GM12873 (cell line): ENCODE measurements around the gene LYPD5.

Experiments
- CTCF ChIP-seq: IDR thresholded peaks from 2 replicates; pipeline ENCODE4 v1.5.1; 2012; ENCODE audit warnings: low read depth, mild to moderate bottlenecking, moderate library complexity, low read length, control low read depth; ENCODE audit not compliant: insufficient read depth; ENCODE audit errors: missing control alignments

LYPD5 gene, protein sequence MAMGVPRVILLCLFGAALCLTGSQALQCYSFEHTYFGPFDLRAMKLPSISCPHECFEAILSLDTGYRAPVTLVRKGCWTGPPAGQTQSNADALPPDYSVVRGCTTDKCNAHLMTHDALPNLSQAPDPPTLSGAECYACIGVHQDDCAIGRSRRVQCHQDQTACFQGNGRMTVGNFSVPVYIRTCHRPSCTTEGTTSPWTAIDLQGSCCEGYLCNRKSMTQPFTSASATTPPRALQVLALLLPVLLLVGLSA

DNA sequence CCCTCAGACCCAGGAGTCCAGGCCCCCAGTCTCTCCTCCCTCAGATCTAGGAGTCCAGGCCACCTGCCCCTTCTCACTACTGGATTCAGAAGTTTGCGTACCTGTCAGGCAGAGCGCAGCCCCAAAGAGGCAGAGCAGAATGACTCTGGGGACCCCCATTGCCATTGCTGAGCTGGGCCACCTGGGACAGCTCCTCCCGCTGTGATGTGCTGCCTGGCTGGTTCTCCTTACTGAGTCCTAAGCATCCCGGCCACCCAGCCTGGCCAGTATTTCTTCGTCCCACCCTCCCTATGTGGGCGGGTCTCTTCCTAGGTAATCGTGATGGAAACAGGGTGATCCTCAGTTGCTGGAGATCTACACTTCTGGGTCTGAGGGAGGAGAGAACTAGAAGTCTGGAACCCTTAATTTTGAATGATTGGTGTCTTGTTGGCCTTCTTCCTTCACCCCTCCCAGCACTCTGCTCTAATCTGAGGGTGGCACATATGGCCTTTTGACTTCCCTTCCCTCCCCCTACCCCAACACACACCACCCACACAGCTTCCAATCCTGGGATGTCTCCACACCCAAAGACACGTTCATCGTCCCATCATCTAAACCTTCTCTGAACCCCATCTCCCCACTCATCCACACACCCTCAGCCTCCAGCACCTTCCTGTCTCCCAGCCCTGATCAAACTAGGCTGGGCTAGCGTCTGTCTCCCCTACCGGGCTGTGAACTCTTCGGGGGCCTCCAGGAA is at the start of gene LYPD5:
LYPD5 (minus strand) TSS at position 232 of the 736 bp plus-strand sequence; CDS start at position 165, 67 bp downstream.
- TF ChIP-seq CTCF: no peak

GRCh38 chr19:43848821-43849220 is 46.6 kb upstream of the LYPD5 start:
- TF ChIP-seq CTCF: no peak

GRCh38 chr19:43847884-43848283 is 45.6 kb upstream of the LYPD5 start:
- TF ChIP-seq CTCF: no peak

DNA sequence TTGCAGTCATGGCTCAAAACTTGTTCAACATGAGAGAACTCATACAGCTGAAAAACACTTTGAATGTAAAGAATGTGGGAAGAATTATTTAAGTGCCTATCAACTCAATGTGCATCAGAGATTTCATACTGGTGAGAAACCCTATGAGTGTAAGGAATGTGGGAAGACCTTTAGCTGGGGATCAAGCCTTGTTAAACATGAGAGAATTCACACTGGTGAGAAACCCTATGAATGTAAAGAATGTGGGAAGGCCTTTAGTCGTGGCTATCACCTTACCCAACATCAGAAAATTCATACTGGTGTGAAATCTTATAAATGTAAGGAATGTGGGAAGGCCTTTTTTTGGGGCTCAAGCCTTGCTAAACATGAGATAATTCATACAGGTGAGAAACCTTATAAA is 45.0 kb upstream of the LYPD5 start:
- TF ChIP-seq CTCF: no peak

DNA sequence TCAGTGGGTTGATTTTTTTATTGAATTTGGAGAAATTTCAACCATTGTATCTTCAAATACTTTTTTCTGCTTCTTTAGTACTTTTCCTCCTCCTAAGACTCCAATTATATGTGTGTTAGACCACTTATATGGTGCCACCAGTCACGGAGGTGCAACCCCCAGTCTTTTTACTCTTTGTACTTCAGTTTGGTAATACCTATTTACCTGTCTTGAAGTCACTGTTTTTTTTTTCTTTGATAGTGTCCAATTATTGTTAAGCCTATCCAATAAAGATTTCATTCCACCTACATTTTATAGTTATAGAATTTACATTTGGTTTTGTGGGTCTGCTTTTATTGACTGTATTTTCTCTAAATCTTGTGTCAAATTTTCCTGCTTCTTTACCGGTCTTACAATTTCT is 39.8 kb upstream of the LYPD5 start:
- TF ChIP-seq CTCF: no peak

DNA sequence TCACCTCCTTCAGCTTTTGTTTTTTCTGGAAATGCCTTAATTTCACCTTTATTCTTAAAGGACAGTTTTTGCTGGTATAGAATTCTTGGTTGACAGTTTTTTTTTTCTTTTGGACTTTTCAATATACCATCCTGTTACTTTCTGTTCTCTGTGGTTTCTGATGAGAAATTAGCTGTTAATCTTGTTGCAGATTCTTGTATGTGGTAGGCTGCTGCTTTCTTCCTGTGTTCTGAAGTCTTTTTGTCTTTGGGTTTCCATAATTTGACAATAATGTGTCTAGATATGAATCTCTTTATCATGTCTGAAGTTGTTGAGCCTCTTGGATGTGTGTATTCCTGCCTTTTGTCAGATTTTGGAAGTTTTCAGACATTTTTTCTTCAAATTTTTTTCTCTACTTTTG is 36.9 kb upstream of the LYPD5 start:
- TF ChIP-seq CTCF: no peak

DNA sequence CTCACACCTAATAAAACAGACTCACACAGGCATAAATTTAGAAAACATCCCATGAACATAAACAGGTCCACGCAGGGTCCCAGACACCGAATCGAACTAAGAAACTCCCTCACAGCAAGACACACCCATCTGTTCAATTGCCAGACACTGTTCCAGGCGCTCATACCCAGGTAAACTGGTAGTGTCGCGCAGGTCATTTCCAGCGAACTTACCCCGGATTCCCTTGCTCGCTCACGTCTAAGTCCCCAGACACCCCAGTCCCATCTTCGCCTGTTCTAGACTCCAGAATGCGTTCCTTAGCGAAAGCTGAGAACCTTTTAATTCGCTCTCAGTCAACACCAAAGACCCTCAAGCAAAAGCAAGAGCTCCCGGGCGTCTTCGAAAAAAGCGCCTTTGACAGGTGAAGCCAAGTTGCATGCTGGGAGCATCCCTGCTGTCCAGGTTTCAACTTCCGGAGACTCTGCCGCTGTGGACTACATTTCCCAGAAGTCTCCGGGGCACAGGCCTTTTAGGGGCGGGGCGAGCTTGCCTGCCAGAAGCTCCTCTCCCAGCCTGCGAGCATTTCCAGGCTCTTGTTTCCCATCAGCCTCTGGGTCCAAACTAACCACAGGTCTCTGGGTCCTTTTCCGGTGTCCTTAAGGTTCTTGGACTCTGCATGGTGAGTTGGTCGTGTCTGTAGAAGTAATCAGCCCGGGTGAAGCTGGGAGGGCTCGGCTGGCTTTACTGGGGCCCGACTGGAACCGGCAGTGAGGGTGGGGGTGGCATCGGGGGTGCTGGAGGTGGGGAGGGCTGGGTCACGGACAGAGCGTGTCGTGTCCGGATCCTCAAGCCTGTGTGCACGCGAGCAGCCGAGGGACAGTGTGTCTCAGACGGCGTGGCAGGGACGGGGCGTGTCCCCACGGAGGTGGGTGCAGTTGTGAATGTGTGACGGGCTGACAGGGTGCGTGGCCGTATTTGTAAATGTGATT is 24.8 kb upstream of the LYPD5 start, which contains the start of gene ZNF283:
ZNF283 (plus strand) TSS at position 535 of the 968 bp plus-strand sequence. CDS start 6,184 bp downstream, outside the sequence.
- no peak for TF ChIP-seq CTCF
